IMR-90 (cell line): Measurements from ENCODE around the gene TIPARP. TPM values are rescaled to one million over a fixed set of nuclear protein-coding genes. Genes with fewer than 3 reads are reported as not detected.

Source experiments
- ATAC-seq: fragments of 200-7000 bp; cut with Tn5 transposase; 2 replicates; pipeline ENCODE4 v1.9.1; 2020; ENCODE audit warnings: low read depth, mild to moderate bottlenecking, moderate library complexity
- BruUV-seq: library from RNA; stranded (reverse); fragments of 400-500 nt; replicated peaks from 2 replicates; lab custom pipeline; 2021; lab: Mats Ljungman, UMichigan
- CTCF ChIA-PET: fragments of 300-600 bp; formaldehyde crosslinking; extraction: SDS; loops from one replicate; lab custom pipeline; 2021; ENCODE audit warnings: antibody characterized with exemption; lab: Yijun Ruan, JAX
- POLR2A ChIA-PET: fragments of 300-600 bp; sonication (Branson Sonifier 250); formaldehyde crosslinking; loops from one replicate; lab custom pipeline; 2022; ENCODE audit warnings: antibody characterized with exemption; ENCODE audit not compliant: unreplicated experiment; lab: Charles Lee
- DNase-seq: peaks from one replicate; pipeline ENCODE4 v3.0.0; 2013
- H2AFZ ChIP-seq: replicated peaks from 2 replicates; pipeline ENCODE3; 2013; ENCODE audit warnings: low read length, mild to moderate bottlenecking; ENCODE audit not compliant: poor library complexity
- H2AK5ac ChIP-seq: 2 replicates; pipeline ENCODE4 v1.6.1; 2013; ENCODE audit warnings: low read depth, low read length, inconsistent platforms
- H2AK9ac ChIP-seq: replicated peaks from 2 replicates; pipeline ENCODE3; 2013; ENCODE audit warnings: mild to moderate bottlenecking, low read depth, low read length, moderate library complexity; ENCODE audit not compliant: poor library complexity
- H2BK120ac ChIP-seq: 2 replicates; pipeline ENCODE4 v1.6.1; 2013; ENCODE audit warnings: low read depth, low read length, inconsistent platforms
- H2BK15ac ChIP-seq: 3 replicates; pipeline ENCODE4 v1.6.1; 2013; ENCODE audit warnings: low read depth, low read length, inconsistent platforms
- H2BK20ac ChIP-seq: 2 replicates; pipeline ENCODE4 v1.6.1; 2013; ENCODE audit warnings: low read depth, mild to moderate bottlenecking, inconsistent platforms, low read length, moderate library complexity
- H2BK5ac ChIP-seq: 2 replicates; pipeline ENCODE4 v1.6.1; 2013; ENCODE audit warnings: mild to moderate bottlenecking, low read depth, low read length, inconsistent platforms; ENCODE audit not compliant: poor library complexity, severe bottlenecking
- H3K14ac ChIP-seq: replicated peaks from 2 replicates; pipeline ENCODE4 v1.6.1; 2013; ENCODE audit warnings: low read depth, low read length, inconsistent platforms
- H3K18ac ChIP-seq: 2 replicates; pipeline ENCODE4 v1.6.1; 2013; ENCODE audit warnings: low read depth, low read length, control low read depth
- H3K23ac ChIP-seq: 2 replicates; pipeline ENCODE4 v1.6.1; 2013; ENCODE audit warnings: low read depth, low read length, inconsistent platforms
- H3K27ac ChIP-seq: 2 replicates; pipeline ENCODE4 v1.5.1; 2013; ENCODE audit warnings: mild to moderate bottlenecking, control low read depth, low read length; ENCODE audit not compliant: insufficient read depth
- H3K27me3 ChIP-seq: 2 replicates; pipeline ENCODE4 v1.6.1; 2013; ENCODE audit warnings: low read length; ENCODE audit not compliant: control insufficient read depth, insufficient read depth
- H3K36me3 ChIP-seq: 2 replicates; pipeline ENCODE4 v1.6.1; 2013; ENCODE audit warnings: low read length, mixed read lengths; ENCODE audit not compliant: control insufficient read depth, insufficient read depth
- H3K4ac ChIP-seq: 2 replicates; pipeline ENCODE4 v1.6.1; 2013; ENCODE audit warnings: low read depth, low read length, inconsistent platforms
- H3K4me1 ChIP-seq: 2 replicates; pipeline ENCODE4 v1.6.1; 2013; ENCODE audit warnings: low read length, mixed read lengths; ENCODE audit not compliant: control insufficient read depth, insufficient read depth
- H3K4me2 ChIP-seq: 2 replicates; pipeline ENCODE4 v1.6.1; 2013; ENCODE audit warnings: low read depth, mild to moderate bottlenecking, control low read depth, low read length, moderate library complexity
- H3K4me3 ChIP-seq: 2 replicates; pipeline ENCODE4 v1.5.1; 2013; ENCODE audit warnings: low read depth, mild to moderate bottlenecking, control low read depth, low read length, moderate library complexity; ENCODE audit not compliant: insufficient read depth
- H3K56ac ChIP-seq: 2 replicates; pipeline ENCODE4 v1.6.1; 2013; ENCODE audit warnings: low read length, inconsistent platforms; ENCODE audit not compliant: insufficient read depth; ENCODE audit errors: extremely low read depth
- H3K79me1 ChIP-seq, 2 experiments: 2 replicates each; pipeline ENCODE4 v1.6.1; 2013; ENCODE audit warnings: low read length in 2 of 2, inconsistent platforms in 1 of 2, low read depth in 1 of 2
- H3K9ac ChIP-seq: 2 replicates; pipeline ENCODE4 v1.6.1; 2013; ENCODE audit warnings: low read depth, low read length, control low read depth
- H3K9me1 ChIP-seq: 2 replicates; pipeline ENCODE4 v1.6.1; 2013; ENCODE audit warnings: low read length, inconsistent platforms; ENCODE audit not compliant: insufficient read depth
- H3K9me3 ChIP-seq: 2 replicates; pipeline ENCODE4 v1.6.1; 2013; ENCODE audit warnings: low read length; ENCODE audit not compliant: control insufficient read depth, insufficient read depth
- H4K20me1 ChIP-seq: 2 replicates; pipeline ENCODE4 v1.6.1; 2013; ENCODE audit warnings: low read length, inconsistent platforms; ENCODE audit not compliant: insufficient read depth
- H4K5ac ChIP-seq: 2 replicates; pipeline ENCODE4 v1.6.1; 2013; ENCODE audit warnings: mild to moderate bottlenecking, low read depth, low read length, control low read depth
- H4K8ac ChIP-seq, 2 experiments: 2 replicates each; pipeline ENCODE4 v1.6.1; 2013; ENCODE audit warnings: low read depth in 2 of 2, low read length in 2 of 2, control low read depth in 1 of 2, inconsistent platforms in 1 of 2
- H4K91ac ChIP-seq: 2 replicates; pipeline ENCODE4 v1.6.1; 2013; ENCODE audit warnings: low read depth, low read length, inconsistent platforms; ENCODE audit not compliant: insufficient read depth
- BHLHE40 ChIP-seq: fragments of 150-350 bp; IDR thresholded peaks from 2 replicates; pipeline ENCODE4 v1.6.1; 2016; ENCODE audit warnings: mild to moderate bottlenecking, low read depth, low read length
- CEBPB ChIP-seq: IDR thresholded peaks from 2 replicates; pipeline ENCODE4 v1.6.1; 2012; ENCODE audit warnings: low read depth, low read length, improper control_type of control experiment
- CTCF ChIP-seq: conservative IDR thresholded peaks from 2 replicates; pipeline ENCODE4 v1.5.1; 2012; ENCODE audit warnings: mild to moderate bottlenecking, low read depth, low read length, improper control_type of control experiment
- POLR2A ChIP-seq: IDR thresholded peaks from 2 replicates; pipeline ENCODE4 v1.6.1; 2012; ENCODE audit warnings: mild to moderate bottlenecking, low read depth, low read length
- WGBS, 2 experiments: methylation state at CpG; one replicate each; pipeline versions ENCODE4 v1.1.5 to v1.1.7; 2013; ENCODE audit warnings: missing lambda C conversion rate in 2 of 2; ENCODE audit not compliant: insufficient read length in 1 of 2; ENCODE audit errors: extremely low coverage in 2 of 2; 5-methylcytosine and 5-hydroxymethylcytosine counted together
- dilution Hi-C: fragments of 300-500 bp; cut with HindIII; formaldehyde crosslinking; loops from one replicate; pipeline ENCODE4 v1.14.3; 2018; ENCODE audit warnings: low sequenced_read_pairs; ENCODE audit not compliant: unreplicated experiment
- in situ Hi-C: fragments of 300-500 bp; cut with MboI; formaldehyde crosslinking; loops from 3 replicates; pipeline ENCODE4 v1.14.3; 2019; ENCODE audit warnings: low sequenced_read_pairs, inconsistent platforms, mixed read lengths
- intact Hi-C: fragments of 100-400 bp; cut with micrococcal nuclease; formaldehyde crosslinking; loops from 2 replicates; pipeline ENCODE4 v1.10.0; 2022
- polyA plus RNA-seq, 3 experiments: library from polyadenylated mRNA; depleted of rRNA; stranded (reverse); fragments of >200 nt; gene quantifications; 2 replicates each; pipeline ENCODE4 v1.2.3, GENCODE V29; 2012; ENCODE audit warnings: low replicate concordance in 1 of 3
- total RNA-seq: library from RNA; depleted of rRNA; stranded (reverse); fragments of >200 nt; gene quantifications from 2 replicates; pipeline ENCODE4 v1.2.3, GENCODE V29; 2012

TIPARP gene
- total and polyA plus RNA-seq, 2 of the 4 experiments (the other 2 are of a cell fraction), result 12.6 to 70.8 TPM

DNA sequence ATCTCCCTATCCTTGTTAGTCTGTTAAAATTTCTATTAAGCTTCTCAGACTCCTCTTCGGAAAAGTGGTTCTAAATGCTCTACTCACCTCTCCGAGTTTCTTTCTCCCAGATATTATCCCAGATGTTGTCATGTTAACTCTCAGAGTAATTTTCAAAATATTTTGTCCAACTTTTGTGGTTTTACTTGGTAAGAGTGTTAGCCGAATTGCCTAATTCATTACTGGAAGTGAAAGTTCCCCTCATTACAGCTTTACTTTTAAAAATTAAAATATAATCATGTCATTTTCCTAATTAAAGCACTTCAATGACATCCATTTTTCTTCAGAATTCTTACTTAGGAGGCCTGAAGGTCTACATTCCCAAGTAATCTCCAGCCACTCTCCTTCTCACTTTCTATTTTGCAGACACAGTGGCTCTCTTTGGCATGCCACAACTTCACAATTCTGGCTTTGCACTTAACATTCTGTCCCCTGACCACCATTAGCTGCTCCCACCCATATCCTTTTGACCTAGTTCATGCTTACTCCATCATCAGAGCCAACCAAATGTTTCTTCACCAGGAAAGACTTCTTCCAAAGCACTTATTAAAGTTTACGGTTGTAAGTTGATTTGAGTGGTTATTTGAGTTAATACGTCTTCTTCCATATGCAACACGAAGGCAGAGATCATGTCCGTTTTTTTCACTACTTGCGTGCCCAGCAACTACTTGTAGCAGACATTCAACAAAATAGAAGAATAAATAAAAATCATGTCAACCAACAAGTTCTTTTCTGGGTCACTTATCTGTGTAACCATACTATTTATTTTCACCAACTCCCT is 10.2 kb upstream of the TIPARP start:
- in situ Hi-C loops, result loop anchor here (10.0 to 25.0 kb wide), 2 partner anchors 99 to 502 kb away; no protein-coding TSS in a partner anchor

More for the DNA sequence above, 10.2 kb upstream of the TIPARP start:
- no peak overlapping the region for H3K27ac ChIP-seq
- H3K4me2 ChIP-seq, result no peak overlapping the region
- peaks cover 6% of the 10 kb centered on the region for H3K4me1 ChIP-seq
- no peak overlapping the region for H3K56ac ChIP-seq
- ChIA-PET POLR2A (no interaction called here), CTCF (interaction anchor here (0.9 kb wide), 1 partner anchor 9 kb away, joined by 4 read pairs; no protein-coding TSS in a partner anchor)
- H3K4ac ChIP-seq, result peak overlapping the region; percentile 8; the same call in 1 of the 2 replicates
- ATAC-seq, result no peak
- 0 out of 4 replicates have a peak overlapping the region, but pooled peaks of 1 of the 2 experiments have one; percentile 3 for H4K8ac ChIP-seq
- intact Hi-C loops, result loop anchor here (2.0 kb wide), 1 partner anchor 109 kb away; the partner anchor contains the start of gene SSR3
- no TSS peak for BruUV-seq
- H3K79me1 ChIP-seq, result no peaks in the 10 kb centered on the region
- DNase-seq, result no peak
- H4K20me1 ChIP-seq, result no peaks in the 10 kb centered on the region
- H3K9ac ChIP-seq, result no peak overlapping the region
- no peak overlapping the region for H2AK9ac ChIP-seq
- no peak overlapping the region for H2BK5ac ChIP-seq
- H3K36me3 ChIP-seq, result no peaks in the 10 kb centered on the region
- H3K18ac ChIP-seq, result peak overlapping the region; percentile 59; the same call in 1 of the 2 replicates
- H3K9me3 ChIP-seq, result no peaks in the 10 kb centered on the region
- no peak overlapping the region for H2BK120ac ChIP-seq
- H4K91ac ChIP-seq, result no peak overlapping the region
- no peak overlapping the region for H3K4me3 ChIP-seq
- dilution Hi-C loops, result no loop called here
- H2AK5ac ChIP-seq, result 0 out of 2 replicates have a peak overlapping the region, but pooled peaks have one; percentile 4
- H3K9me1 ChIP-seq, result peaks cover 9% of the 10 kb centered on the region; the same call in 1 of the 2 replicates
- H4K5ac ChIP-seq, result no peak overlapping the region; the same call in 1 of the 2 replicates
- WGBS, 2 experiments, result 100% methylated on average over 1 of the region's 8 CpGs; no CpG with 5 or more reads in 1 of the 2 experiments
- no peak overlapping the region for H3K14ac ChIP-seq
- TF ChIP-seq CEBPB (no peak), BHLHE40 (no peak), POLR2A (no peak), CTCF (no peak)
- peak overlapping the region; percentile 5; the same call in 1 of the 2 replicates for H2BK20ac ChIP-seq
- no peaks in the 10 kb centered on the region for H3K27me3 ChIP-seq
- peak overlapping the region; percentile 71; the same call in 1 of the 3 replicates for H2BK15ac ChIP-seq
- no peak overlapping the region for H3K23ac ChIP-seq
- no peak overlapping the region for H2AFZ ChIP-seq
